HCT116 (cell line): ENCODE results near the gene SLC16A7. TPM values are rescaled to one million over a fixed set of nuclear protein-coding genes. Genes with fewer than 3 reads are reported as not detected.

Experiments used
- ATAC-seq: fragments of 200-7000 bp; cut with Tn5 transposase; 2 replicates; pipeline ENCODE4 v1.9.1; 2020; ENCODE audit warnings: mild to moderate bottlenecking, moderate library complexity
- BruUV-seq: library from RNA; stranded (reverse); fragments of 400-500 nt; replicated peaks from 2 replicates; lab custom pipeline; 2021; lab: Mats Ljungman, UMichigan
- CTCF ChIA-PET: fragments of 300-600 bp; sonication (Branson Sonifier 250); formaldehyde crosslinking; loops from one replicate; lab custom pipeline; 2021; ENCODE audit warnings: antibody characterized with exemption; lab: Charles Lee
- POLR2A ChIA-PET: fragments of 300-600, 350-600 bp; sonication (Branson Sonifier 250); formaldehyde crosslinking; loops from one replicate; lab custom pipeline; 2021; ENCODE audit warnings: antibody characterized with exemption; lab: Charles Lee
- RAD21 ChIA-PET, 2 experiments: fragments of 300-600 bp; sonication (Branson Sonifier 250); formaldehyde crosslinking; loops; one replicate each; lab custom pipeline; 2023; ENCODE audit warnings: low total read pairs in 2 of 2; ENCODE audit not compliant: uncharacterized antibody in 2 of 2, unreplicated experiment in 2 of 2, low non-redundant PET in 1 of 2; lab: Charles Lee
- DNase-seq: peaks from one replicate; pipeline ENCODE4 v3.0.0-alpha.2; 2010; ENCODE audit warnings: low read depth, low spot score
- H2AFZ ChIP-seq: fragments of 200-600 bp; shearing (Covaris generic), sonication (generic); 2 replicates; pipeline ENCODE4 v1.6.1; 2017; ENCODE audit warnings: low read depth, mixed run types, mixed read lengths, antibody characterized with exemption, low read length; ENCODE audit not compliant: poor library complexity, severe bottlenecking
- H3K27ac ChIP-seq: 2 replicates; pipeline ENCODE4 v1.5.1; 2012; ENCODE audit warnings: low read depth, low read length
- H3K27me3 ChIP-seq: fragments of 200-600 bp; sonication (generic); 2 replicates; pipeline ENCODE4 v1.6.1; 2016; ENCODE audit warnings: mixed run types, low read length, mixed read lengths; ENCODE audit not compliant: insufficient read depth
- H3K36me3 ChIP-seq, 2 experiments: fragments of 200-500 bp in 1 of 2; fragments of 200-600 bp in 1 of 2; sonication (Bioruptor generic) in 1 of 2; sonication (generic) in 1 of 2; 2 replicates each; pipeline versions ENCODE4 v1.5.1 to v1.6.1; 2014 to 2016; ENCODE audit warnings: low read length in 2 of 2, inconsistent platforms in 1 of 2, mixed read lengths in 1 of 2, mixed run types in 1 of 2; ENCODE audit not compliant: insufficient read depth in 2 of 2, control insufficient read depth in 1 of 2
- H3K4me1 ChIP-seq, 2 experiments: fragments of 200-600 bp in 1 of 2; sonication (generic) in 1 of 2; 2 replicates each; pipeline versions ENCODE4 v1.5.1 to v1.6.1; 2012 to 2017; ENCODE audit warnings: low read length in 2 of 2, inconsistent platforms in 1 of 2, mild to moderate bottlenecking in 1 of 2, mixed read lengths in 1 of 2, mixed run types in 1 of 2, moderate library complexity in 1 of 2; ENCODE audit not compliant: insufficient read depth in 2 of 2, control insufficient read depth in 1 of 2
- H3K4me2 ChIP-seq: fragments of 200-600 bp; sonication (generic); 2 replicates; pipeline ENCODE4 v1.6.1; 2017; ENCODE audit warnings: mixed run types, low read length, mixed read lengths
- H3K4me3 ChIP-seq, 2 experiments: fragments of 200-600 bp in 1 of 2; sonication (generic) in 1 of 2; replicated peaks in 1 of 2; 2 replicates each; pipeline ENCODE4 v1.5.1; 2011 to 2016; ENCODE audit warnings: low read length in 2 of 2, control low read depth in 1 of 2, low read depth in 1 of 2, mild to moderate bottlenecking in 1 of 2, mixed read lengths in 1 of 2, mixed run types in 1 of 2
- H3K79me2 ChIP-seq: fragments of 200-600 bp; sonication (generic); 2 replicates; pipeline ENCODE4 v1.6.1; 2017; ENCODE audit warnings: mild to moderate bottlenecking, mixed run types, low read length, moderate library complexity, mixed read lengths; ENCODE audit not compliant: insufficient read depth
- H3K9ac ChIP-seq: fragments of 200-600 bp; sonication (generic); 2 replicates; pipeline ENCODE4 v1.6.1; 2016; ENCODE audit warnings: low read length, mixed read lengths
- H3K9me2 ChIP-seq: fragments of 200-600 bp; sonication (generic), shearing (Covaris generic); 2 replicates; pipeline ENCODE4 v1.6.1; 2017; ENCODE audit warnings: mixed run types, mild to moderate bottlenecking, moderate library complexity; ENCODE audit not compliant: insufficient read depth
- H3K9me3 ChIP-seq, 2 experiments: fragments of 200-500 bp in 1 of 2; fragments of 200-600 bp in 1 of 2; sonication (Bioruptor generic) in 1 of 2; sonication (generic) in 1 of 2; 2 replicates each; pipeline ENCODE4 v1.6.1; 2014 to 2017; ENCODE audit warnings: low read length in 2 of 2, mixed read lengths in 2 of 2, inconsistent platforms in 1 of 2, low read depth in 1 of 2, mild to moderate bottlenecking in 1 of 2, mixed run types in 1 of 2, moderate library complexity in 1 of 2; ENCODE audit not compliant: control insufficient read depth in 1 of 2, insufficient read depth in 1 of 2
- H4K20me1 ChIP-seq: fragments of 200-600 bp; sonication (generic), shearing (Covaris generic); 2 replicates; pipeline ENCODE4 v1.6.1; 2017; ENCODE audit warnings: mixed run types, mild to moderate bottlenecking, moderate library complexity; ENCODE audit not compliant: insufficient read depth
- ATF3 ChIP-seq: IDR thresholded peaks from 2 replicates; pipeline ENCODE4 v1.6.1; 2012
- CBX3 ChIP-seq: IDR thresholded peaks from 2 replicates; pipeline ENCODE4 v1.6.1; 2012; ENCODE audit warnings: low read depth
- CEBPB ChIP-seq: IDR thresholded peaks from 2 replicates; pipeline ENCODE4 v1.6.1; 2012; ENCODE audit warnings: low read depth
- EGR1 ChIP-seq: IDR thresholded peaks from 2 replicates; pipeline ENCODE4 v1.6.1; 2012; ENCODE audit warnings: low read depth
- EZH2 ChIP-seq: fragments of 200-600 bp; sonication (generic); IDR thresholded peaks from 2 replicates; pipeline ENCODE4 v1.6.1; 2017; ENCODE audit warnings: antibody characterized with exemption, mixed run types
- EZH2phosphoT487 ChIP-seq: fragments of 200-600 bp; IDR thresholded peaks from 2 replicates; pipeline ENCODE4 v1.6.1; 2018; ENCODE audit warnings: antibody characterized with exemption, borderline replicate concordance
- FOSL1 ChIP-seq: IDR thresholded peaks from 2 replicates; pipeline ENCODE4 v1.6.1; 2012; ENCODE audit warnings: low read depth
- JUND ChIP-seq: IDR thresholded peaks from 2 replicates; pipeline ENCODE4 v1.6.1; 2012
- MAX ChIP-seq: IDR thresholded peaks from 2 replicates; pipeline ENCODE4 v1.6.1; 2012
- POLR2A ChIP-seq: IDR thresholded peaks from 2 replicates; pipeline ENCODE4 v1.7.0; 2011; ENCODE audit warnings: borderline replicate concordance; ENCODE audit not compliant: insufficient read depth, insufficient read length; ENCODE audit errors: extremely low read depth
- POLR2AphosphoS5 ChIP-seq: IDR thresholded peaks from 2 replicates; pipeline ENCODE4 v1.6.1; 2011; ENCODE audit warnings: mild to moderate bottlenecking, low read depth, low read length, moderate library complexity
- SIN3A ChIP-seq: IDR thresholded peaks from 2 replicates; pipeline ENCODE4 v1.6.1; 2012; ENCODE audit warnings: low read depth
- SP1 ChIP-seq: IDR thresholded peaks from 2 replicates; pipeline ENCODE4 v1.6.1; 2012; ENCODE audit warnings: low read depth
- YY1 ChIP-seq: IDR thresholded peaks from 2 replicates; pipeline ENCODE4 v1.6.1; 2011; ENCODE audit warnings: low read length, low read depth, moderate library complexity, mild to moderate bottlenecking; ENCODE audit not compliant: insufficient replicate concordance; ENCODE audit errors: extremely low read depth
- ZBTB33 ChIP-seq: IDR thresholded peaks from 2 replicates; pipeline ENCODE4 v1.6.1; 2011; ENCODE audit warnings: mild to moderate bottlenecking, low read length, moderate library complexity; ENCODE audit not compliant: insufficient replicate concordance; ENCODE audit errors: extremely low read depth
- ZFX ChIP-seq: fragments of 450-650 bp; IDR thresholded peaks from 2 replicates; pipeline ENCODE4 v1.6.1; 2017
- ZNF274 ChIP-seq: fragments of 200-500 bp; sonication (Bioruptor generic); IDR thresholded peaks from 2 replicates; pipeline ENCODE4 v1.6.1; 2014; ENCODE audit warnings: mild to moderate bottlenecking, low read depth, low read length, inconsistent platforms
- intact Hi-C: fragments of 100-400 bp; cut with micrococcal nuclease; formaldehyde crosslinking; loops from 2 replicates; pipeline ENCODE4 v1.10.0; 2022
- total RNA-seq: library from RNA; stranded (reverse); gene quantifications from one replicate; pipeline ENCODE4 v1.2.1, GENCODE V29; 2021; ENCODE audit not compliant: unreplicated experiment
- TF ChIP-seq, protein P1 (sequence below), 3 experiments: fragments of 200-600 bp in 1 of 3; sonication (generic) in 1 of 3; IDR thresholded peaks in 2 of 3; conservative IDR thresholded peaks in 1 of 3; 2 replicates each; pipeline ENCODE4 v1.5.1; 2012 to 2017; ENCODE audit warnings: low read depth in 2 of 3, low read length in 2 of 3, antibody characterized with exemption in 1 of 3, borderline replicate concordance in 1 of 3, control low read depth in 1 of 3, mild to moderate bottlenecking in 1 of 3, mixed read lengths in 1 of 3, mixed run types in 1 of 3, moderate library complexity in 1 of 3; ENCODE audit not compliant: insufficient read depth in 1 of 3

The SLC16A7 gene
- total RNA-seq, 1 experiment from 2014 or later, result 10.0 TPM

- Histone ChIP-seq H3K4me2 (no peak overlapping the region), H3K27ac (no peak overlapping the region), H2AFZ (no peak overlapping the region)
- ChIA-PET RAD21 (no interaction called here), CTCF (no interaction called here)
- no peak for TF ChIP-seq JUND
- TF ChIP-seq MAX, result no peak
- no peak for TF ChIP-seq SP1
- TF ChIP-seq, all 23 proteins: peak for 0
- Histone ChIP-seq H3K79me2 (no peaks in the 10 kb centered on the region), H3K9ac (no peak overlapping the region), H3K9me2 (no peaks in the 10 kb centered on the region), H3K9me3 (no peaks in the 10 kb centered on the region), H3K27me3 (no peaks in the 10 kb centered on the region), H3K36me3 (no peaks in the 10 kb centered on the region), H3K4me1 (no peaks in the 10 kb centered on the region), H4K20me1 (no peaks in the 10 kb centered on the region), H3K4me3 (no peak overlapping the region)
- BruUV-seq, result no TSS peak
- ATAC-seq, result no peak
- no peak for DNase-seq
- intact Hi-C loops, result no loop called here
- POLR2A ChIA-PET, result no interaction called here
Observed at GRCh38 chr12:59657711-59658110, 61.9 kb downstream of the SLC16A7 start.

GRCh38 chr12:59660148-59660547, 64.3 kb downstream of the SLC16A7 start:
- no peak for DNase-seq
- Histone ChIP-seq H3K27me3 (no peaks in the 10 kb centered on the region), H3K4me1 (no peaks in the 10 kb centered on the region), H3K4me3 (no peak overlapping the region), H2AFZ (no peak overlapping the region), H3K79me2 (no peaks in the 10 kb centered on the region), H3K27ac (no peak overlapping the region), H4K20me1 (no peaks in the 10 kb centered on the region), H3K9me3 (no peaks in the 10 kb centered on the region), H3K4me2 (no peak overlapping the region), H3K9me2 (no peaks in the 10 kb centered on the region), H3K36me3 (no peaks in the 10 kb centered on the region), H3K9ac (no peak overlapping the region)
- intact Hi-C loops, result no loop called here
- ChIA-PET RAD21 (no interaction called here), CTCF (no interaction called here), POLR2A (no interaction called here)
- no TSS peak for BruUV-seq
- no peak for ATAC-seq
- TF ChIP-seq EZH2phosphoT487 (no peak), EZH2 (no peak), ZBTB33 (no peak), FOSL1 (no peak), YY1 (no peak), ATF3 (no peak), POLR2AphosphoS5 (no peak), POLR2A (no peak), ZNF274 (no peak), CBX3 (no peak), EGR1 (no peak), CEBPB (no peak), ZFX (no peak), SP1 (no peak), MAX (no peak), JUND (no peak), SIN3A (no peak)
- TF ChIP-seq, protein P1, sequence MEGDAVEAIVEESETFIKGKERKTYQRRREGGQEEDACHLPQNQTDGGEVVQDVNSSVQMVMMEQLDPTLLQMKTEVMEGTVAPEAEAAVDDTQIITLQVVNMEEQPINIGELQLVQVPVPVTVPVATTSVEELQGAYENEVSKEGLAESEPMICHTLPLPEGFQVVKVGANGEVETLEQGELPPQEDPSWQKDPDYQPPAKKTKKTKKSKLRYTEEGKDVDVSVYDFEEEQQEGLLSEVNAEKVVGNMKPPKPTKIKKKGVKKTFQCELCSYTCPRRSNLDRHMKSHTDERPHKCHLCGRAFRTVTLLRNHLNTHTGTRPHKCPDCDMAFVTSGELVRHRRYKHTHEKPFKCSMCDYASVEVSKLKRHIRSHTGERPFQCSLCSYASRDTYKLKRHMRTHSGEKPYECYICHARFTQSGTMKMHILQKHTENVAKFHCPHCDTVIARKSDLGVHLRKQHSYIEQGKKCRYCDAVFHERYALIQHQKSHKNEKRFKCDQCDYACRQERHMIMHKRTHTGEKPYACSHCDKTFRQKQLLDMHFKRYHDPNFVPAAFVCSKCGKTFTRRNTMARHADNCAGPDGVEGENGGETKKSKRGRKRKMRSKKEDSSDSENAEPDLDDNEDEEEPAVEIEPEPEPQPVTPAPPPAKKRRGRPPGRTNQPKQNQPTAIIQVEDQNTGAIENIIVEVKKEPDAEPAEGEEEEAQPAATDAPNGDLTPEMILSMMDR (IDR thresholded peaks at IDR 0.05 in 2 of 3, conservative IDR thresholded peaks at IDR 0.05 in 1 of 3; ENCODE audit: borderline replicate concordance in 1 of 3, insufficient read depth in 1 of 3, low read depth in 2 of 3, low read length in 2 of 3), result no peak
